H9 (cell line): Measurements from ENCODE around the gene C1orf159. TPM values are rescaled to one million over a fixed set of nuclear protein-coding genes. Genes with fewer than 3 reads are reported as not detected.

Experiments used
- DNase-seq: peaks from one replicate; pipeline ENCODE4 v3.0.0-alpha.2; 2017
- H2AFZ ChIP-seq: one replicate; pipeline ENCODE4 v1.6.1; 2013; ENCODE audit warnings: mild to moderate bottlenecking, low read length, control low read depth, moderate library complexity
- H2AK5ac ChIP-seq: 2 replicates; pipeline ENCODE4 v1.6.1; 2013; ENCODE audit warnings: low read length, control low read depth, mixed read lengths; ENCODE audit not compliant: insufficient read length
- H2BK120ac ChIP-seq: one replicate; pipeline ENCODE4 v1.6.1; 2013; ENCODE audit warnings: low read depth, mild to moderate bottlenecking, low read length, control low read depth, inconsistent platforms; ENCODE audit not compliant: poor library complexity, severe bottlenecking
- H2BK12ac ChIP-seq: 2 replicates; pipeline ENCODE4 v1.6.1; 2013; ENCODE audit warnings: low read length, control low read depth, mixed read lengths, low read depth; ENCODE audit not compliant: insufficient read length
- H2BK15ac ChIP-seq: 2 replicates; pipeline ENCODE4 v1.6.1; 2013; ENCODE audit warnings: low read depth, low read length, control low read depth
- H2BK20ac ChIP-seq: one replicate; pipeline ENCODE4 v1.6.1; 2013; ENCODE audit warnings: low read depth, mild to moderate bottlenecking, low read length, control low read depth, inconsistent platforms; ENCODE audit not compliant: poor library complexity, severe bottlenecking
- H2BK5ac ChIP-seq: 2 replicates; pipeline ENCODE4 v1.6.1; 2013; ENCODE audit warnings: low read length, control low read depth, mixed read lengths; ENCODE audit not compliant: insufficient read length
- H3K14ac ChIP-seq: 2 replicates; pipeline ENCODE4 v1.6.1; 2013; ENCODE audit warnings: low read length, control low read depth; ENCODE audit not compliant: insufficient read depth
- H3K18ac ChIP-seq: 2 replicates; pipeline ENCODE4 v1.6.1; 2013; ENCODE audit warnings: low read depth, mild to moderate bottlenecking, mixed read lengths, low read length, control low read depth; ENCODE audit not compliant: insufficient read length
- H3K23ac ChIP-seq: 2 replicates; pipeline ENCODE4 v1.6.1; 2013; ENCODE audit warnings: low read length, control low read depth, mixed read lengths, low read depth; ENCODE audit not compliant: insufficient read length
- H3K23me2 ChIP-seq: 2 replicates; pipeline ENCODE4 v1.6.1; 2013; ENCODE audit warnings: low read depth, mild to moderate bottlenecking, mixed read lengths, low read length, control low read depth; ENCODE audit not compliant: insufficient read length, poor library complexity, severe bottlenecking
- H3K27ac ChIP-seq: 2 replicates; pipeline ENCODE4 v1.5.1; 2013; ENCODE audit warnings: low read length, control low read depth, mixed read lengths, low read depth; ENCODE audit not compliant: insufficient read length
- H3K27me3 ChIP-seq: 2 replicates; pipeline ENCODE4 v1.6.1; 2013; ENCODE audit warnings: low read length, control low read depth, inconsistent platforms; ENCODE audit not compliant: insufficient read depth
- H3K4ac ChIP-seq: 2 replicates; pipeline ENCODE4 v1.6.1; 2013; ENCODE audit warnings: low read depth, mild to moderate bottlenecking, control low read depth, inconsistent platforms, low read length, moderate library complexity
- H3K4me1 ChIP-seq: 2 replicates; pipeline ENCODE4 v1.6.1; 2013; ENCODE audit warnings: low read length, control low read depth, inconsistent platforms; ENCODE audit not compliant: insufficient read depth
- H3K4me2 ChIP-seq: 2 replicates; pipeline ENCODE4 v1.6.1; 2013; ENCODE audit warnings: low read length, control low read depth, mixed read lengths; ENCODE audit not compliant: insufficient read length, insufficient read depth
- H3K56ac ChIP-seq: 2 replicates; pipeline ENCODE4 v1.6.1; 2013; ENCODE audit warnings: low read depth, mild to moderate bottlenecking, mixed read lengths, low read length, control low read depth; ENCODE audit not compliant: insufficient read length
- H3K79me1 ChIP-seq: 2 replicates; pipeline ENCODE4 v1.6.1; 2013; ENCODE audit warnings: low read depth, mild to moderate bottlenecking, moderate library complexity, low read length, control low read depth, inconsistent platforms; ENCODE audit not compliant: insufficient read depth, poor library complexity, severe bottlenecking
- H3K79me2 ChIP-seq: 2 replicates; pipeline ENCODE4 v1.6.1; 2013; ENCODE audit warnings: low read length, control low read depth, inconsistent platforms; ENCODE audit not compliant: insufficient read depth
- H3K9ac ChIP-seq: 2 replicates; pipeline ENCODE4 v1.6.1; 2013; ENCODE audit warnings: low read length, control low read depth, mixed read lengths; ENCODE audit not compliant: insufficient read length; ENCODE audit errors: extremely low read depth
- H3K9me3 ChIP-seq: one replicate; pipeline ENCODE4 v1.6.1; 2013; ENCODE audit warnings: low read depth, low read length, inconsistent platforms; ENCODE audit not compliant: control insufficient read depth
- H3T11ph ChIP-seq: one replicate; pipeline ENCODE4 v1.6.1; 2013; ENCODE audit warnings: mild to moderate bottlenecking, low read length, control low read depth, inconsistent platforms
- H4K20me1 ChIP-seq: one replicate; pipeline ENCODE4 v1.6.1; 2013; ENCODE audit not compliant: control insufficient read depth, insufficient read length, insufficient read depth
- H4K5ac ChIP-seq: 2 replicates; pipeline ENCODE4 v1.6.1; 2013; ENCODE audit warnings: low read depth, mild to moderate bottlenecking, mixed read lengths, low read length, control low read depth; ENCODE audit not compliant: insufficient read length
- H4K8ac ChIP-seq: replicated peaks from 2 replicates; pipeline ENCODE4 v1.6.1; 2013; ENCODE audit warnings: low read length, control low read depth, mixed read lengths, low read depth; ENCODE audit not compliant: insufficient read length
- H4K91ac ChIP-seq: 2 replicates; pipeline ENCODE4 v1.6.1; 2013; ENCODE audit warnings: low read depth, mild to moderate bottlenecking, moderate library complexity, mixed read lengths, low read length, control low read depth; ENCODE audit not compliant: insufficient read length
- H3K27ac Mint-ChIP-seq, 3 experiments: 2 replicates in 2 of 3; 3 replicates in 1 of 3; pipeline ENCODE4 v1.8.0; 2020 to 2021; ENCODE audit warnings: mixed read lengths in 3 of 3, mild to moderate bottlenecking in 1 of 3, moderate library complexity in 1 of 3
- H3K27me3 Mint-ChIP-seq: 2 replicates; pipeline ENCODE4 v1.8.0; 2021; ENCODE audit warnings: low read depth, mild to moderate bottlenecking, moderate library complexity, mixed read lengths
- H3K36me3 Mint-ChIP-seq, 3 experiments: 2 replicates in 2 of 3; 3 replicates in 1 of 3; pipeline ENCODE4 v1.8.0; 2020 to 2021; ENCODE audit warnings: low read depth in 3 of 3, mixed read lengths in 3 of 3; ENCODE audit not compliant: insufficient read depth in 1 of 3
- H3K4me1 Mint-ChIP-seq, 2 experiments: 2 replicates each; pipeline ENCODE4 v1.8.0; 2020; ENCODE audit warnings: mixed read lengths in 2 of 2
- H3K4me3 Mint-ChIP-seq, 2 experiments: 2 replicates in 1 of 2; 3 replicates in 1 of 2; pipeline ENCODE4 v1.8.0; 2020 to 2021; ENCODE audit warnings: mild to moderate bottlenecking in 2 of 2, mixed read lengths in 2 of 2, moderate library complexity in 1 of 2
- H3K9me3 Mint-ChIP-seq, 2 experiments: 2 replicates in 1 of 2; 3 replicates in 1 of 2; pipeline ENCODE4 v1.8.0; 2020; ENCODE audit warnings: mild to moderate bottlenecking in 2 of 2, mixed read lengths in 2 of 2, moderate library complexity in 1 of 2
- WGBS: extraction: QIAGEN DNeasy Blood & Tissue Kit; methylation state at CpG from one replicate; pipeline ENCODE4 v1.1.7; 2013; ENCODE audit warnings: missing lambda C conversion rate, low lambda C conversion rate, mixed read lengths; ENCODE audit not compliant: insufficient read length; ENCODE audit errors: extremely low coverage; 5-methylcytosine and 5-hydroxymethylcytosine counted together
- total RNA-seq: library from RNA; stranded (reverse); gene quantifications from 2 replicates; pipeline ENCODE4 v1.2.1, GENCODE V29; 2021
- TF ChIP-seq, protein P1 (sequence below): fragments of 200-600 bp; sonication (generic); conservative IDR thresholded peaks from 3 replicates; pipeline ENCODE4 v1.8.0; 2021; ENCODE audit warnings: antibody characterized with exemption, mild to moderate bottlenecking

The C1orf159 gene
- total RNA-seq, 1 experiment from 2014 or later, result 12.3 TPM

DNA sequence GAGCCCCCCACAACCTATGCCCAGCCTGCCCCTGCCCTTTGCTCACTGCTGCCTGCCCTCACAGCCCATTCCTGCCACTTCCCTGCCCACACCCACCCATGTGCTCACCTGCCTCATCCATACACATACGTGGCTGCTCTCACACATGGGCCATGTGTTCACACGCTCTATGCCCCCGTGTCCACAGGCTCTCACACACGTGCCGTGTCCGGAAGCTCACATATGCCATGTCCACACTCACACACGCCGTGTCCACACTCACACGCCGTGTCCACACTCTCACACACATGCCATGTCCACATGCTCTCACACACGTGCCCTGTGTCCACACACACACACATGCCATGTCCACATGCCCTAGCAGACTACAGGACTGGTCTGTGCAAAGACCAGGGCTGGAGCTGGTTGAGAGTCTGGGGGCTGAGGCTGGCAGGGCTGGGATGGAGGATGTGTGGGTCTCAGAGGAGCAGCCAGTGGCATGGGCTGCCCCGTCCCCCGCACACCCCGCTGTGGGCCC, 41.2 kb downstream of the C1orf159 start:
- Histone ChIP-seq H2AK5ac (no peak overlapping the region), H3K18ac (no peak overlapping the region), H3K27ac (no peak overlapping the region), H3K56ac (no peak overlapping the region), H3K9me3 (no peaks in the 10 kb centered on the region), H2BK5ac (no peak overlapping the region), H3T11ph (no peak overlapping the region), H2BK120ac (no peak overlapping the region), H3K79me2 (no peaks in the 10 kb centered on the region), H3K4me2 (no peak overlapping the region), H4K20me1 (no peaks in the 10 kb centered on the region), H3K23ac (no peak overlapping the region), H3K79me1 (no peaks in the 10 kb centered on the region), H4K5ac (no peak overlapping the region), H3K27me3 (no peaks in the 10 kb centered on the region; the same call in 1 of the 2 replicates), H3K4ac (no peak overlapping the region), H3K4me1 (no peaks in the 10 kb centered on the region), H2AFZ (no peak overlapping the region), H3K9ac (no peak overlapping the region), H3K23me2 (peaks cover 4% of the 10 kb centered on the region), H3K14ac (no peak overlapping the region), H4K8ac (no peak overlapping the region), H4K91ac (no peak overlapping the region), H2BK15ac (no peak overlapping the region), H2BK20ac (no peak overlapping the region), H2BK12ac (no peak overlapping the region)
- Mint-ChIP-seq H3K9me3 (no peaks in the 10 kb centered on the region; a peak in 1 of 5 replicates), H3K36me3 (no peaks in the 10 kb centered on the region), H3K27ac (peak overlapping the region in 1 of 3 experiments; percentile 38; a peak in 1 of 7 replicates), H3K4me3 (no peak overlapping the region; a peak in 1 of 5 replicates), H3K27me3 (peaks cover 33% of the 10 kb centered on the region), H3K4me1 (peaks cover 0 to 10% of the 10 kb centered on the region in 2 experiments; a peak in 2 of 4 replicates)
- WGBS, result no CpG with 5 or more reads among the region's 14 CpGs
- no peak for DNase-seq
- TF ChIP-seq, protein P1, sequence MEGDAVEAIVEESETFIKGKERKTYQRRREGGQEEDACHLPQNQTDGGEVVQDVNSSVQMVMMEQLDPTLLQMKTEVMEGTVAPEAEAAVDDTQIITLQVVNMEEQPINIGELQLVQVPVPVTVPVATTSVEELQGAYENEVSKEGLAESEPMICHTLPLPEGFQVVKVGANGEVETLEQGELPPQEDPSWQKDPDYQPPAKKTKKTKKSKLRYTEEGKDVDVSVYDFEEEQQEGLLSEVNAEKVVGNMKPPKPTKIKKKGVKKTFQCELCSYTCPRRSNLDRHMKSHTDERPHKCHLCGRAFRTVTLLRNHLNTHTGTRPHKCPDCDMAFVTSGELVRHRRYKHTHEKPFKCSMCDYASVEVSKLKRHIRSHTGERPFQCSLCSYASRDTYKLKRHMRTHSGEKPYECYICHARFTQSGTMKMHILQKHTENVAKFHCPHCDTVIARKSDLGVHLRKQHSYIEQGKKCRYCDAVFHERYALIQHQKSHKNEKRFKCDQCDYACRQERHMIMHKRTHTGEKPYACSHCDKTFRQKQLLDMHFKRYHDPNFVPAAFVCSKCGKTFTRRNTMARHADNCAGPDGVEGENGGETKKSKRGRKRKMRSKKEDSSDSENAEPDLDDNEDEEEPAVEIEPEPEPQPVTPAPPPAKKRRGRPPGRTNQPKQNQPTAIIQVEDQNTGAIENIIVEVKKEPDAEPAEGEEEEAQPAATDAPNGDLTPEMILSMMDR, result no peak
